Activated naive CD8-positive, alpha-beta T cell treated with anti-CD3 and anti-CD28 coated beads for 36 hours (primary cell): ENCODE results near the gene MED25. TPM values are rescaled to one million over a fixed set of nuclear protein-coding genes. Genes with fewer than 3 reads are reported as not detected.

Experiments used
- DNase-seq: peaks from one replicate; pipeline ENCODE4 v3.0.0; 2021
- H3K27ac Mint-ChIP-seq: one replicate; pipeline ENCODE4 v1.8.0; 2022; ENCODE audit warnings: mild to moderate bottlenecking, moderate library complexity, mixed read lengths
- H3K27me3 Mint-ChIP-seq: one replicate; pipeline ENCODE4 v1.8.0; 2022; ENCODE audit warnings: mild to moderate bottlenecking, mixed read lengths
- H3K36me3 Mint-ChIP-seq: one replicate; pipeline ENCODE4 v1.8.0; 2021; ENCODE audit warnings: mild to moderate bottlenecking, mixed read lengths
- H3K4me1 Mint-ChIP-seq: one replicate; pipeline ENCODE4 v1.8.0; 2021; ENCODE audit warnings: mixed read lengths
- H3K4me3 Mint-ChIP-seq: one replicate; pipeline ENCODE4 v1.8.0; 2022; ENCODE audit warnings: mild to moderate bottlenecking, moderate library complexity, mixed read lengths
- H3K9me3 Mint-ChIP-seq: one replicate; pipeline ENCODE4 v1.8.0; 2022; ENCODE audit warnings: mixed read lengths
- total RNA-seq, 2 experiments: library from RNA; stranded (reverse); gene quantifications; one replicate each; pipeline ENCODE4 v1.2.3, GENCODE V29; 2021

MED25 gene
- total RNA-seq, 2 experiments from 2014 or later: 41.6 to 44.8 TPM

- peak overlapping the region; percentile 42 for H3K27ac Mint-ChIP-seq
- no peaks in the 10 kb centered on the region for H3K9me3 Mint-ChIP-seq
- DNase-seq: no peak
- no peak overlapping the region for H3K4me3 Mint-ChIP-seq
- peaks cover 11% of the 10 kb centered on the region for H3K36me3 Mint-ChIP-seq
- H3K27me3 Mint-ChIP-seq: no peaks in the 10 kb centered on the region
- peaks cover 11% of the 10 kb centered on the region for H3K4me1 Mint-ChIP-seq
Observed at GRCh38 chr19:49805822-49806619, 12.1 kb upstream of the MED25 start.

DNA sequence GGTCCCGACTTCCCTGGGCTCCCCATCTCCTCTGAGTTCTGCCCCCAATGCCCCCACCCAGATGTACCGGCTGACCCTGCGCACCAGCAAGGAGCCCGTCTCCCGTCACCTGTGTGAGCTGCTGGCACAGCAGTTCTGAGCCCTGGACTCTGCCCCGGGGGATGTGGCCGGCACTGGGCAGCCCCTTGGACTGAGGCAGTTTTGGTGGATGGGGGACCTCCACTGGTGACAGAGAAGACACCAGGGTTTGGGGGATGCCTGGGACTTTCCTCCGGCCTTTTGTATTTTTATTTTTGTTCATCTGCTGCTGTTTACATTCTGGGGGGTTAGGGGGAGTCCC lies 11.5 kb upstream of the MED25 start:
- no peak overlapping the region for H3K27ac Mint-ChIP-seq
- no peaks in the 10 kb centered on the region for H3K9me3 Mint-ChIP-seq
- DNase-seq: no peak
- H3K4me3 Mint-ChIP-seq: no peak overlapping the region
- H3K4me1 Mint-ChIP-seq: peaks cover 11% of the 10 kb centered on the region
- peaks cover 11% of the 10 kb centered on the region for H3K36me3 Mint-ChIP-seq
- no peaks in the 10 kb centered on the region for H3K27me3 Mint-ChIP-seq

- H3K9me3 Mint-ChIP-seq: no peaks in the 10 kb centered on the region
- peak overlapping the region; percentile 68 for H3K27ac Mint-ChIP-seq
- H3K36me3 Mint-ChIP-seq: peaks cover 11% of the 10 kb centered on the region
- peaks cover 16% of the 10 kb centered on the region for H3K4me1 Mint-ChIP-seq
- DNase-seq: no peak
- H3K4me3 Mint-ChIP-seq: no peak overlapping the region
- no peaks in the 10 kb centered on the region for H3K27me3 Mint-ChIP-seq
Observed at GRCh38 chr19:49807058-49807903, 10.8 kb upstream of the MED25 start.

DNA sequence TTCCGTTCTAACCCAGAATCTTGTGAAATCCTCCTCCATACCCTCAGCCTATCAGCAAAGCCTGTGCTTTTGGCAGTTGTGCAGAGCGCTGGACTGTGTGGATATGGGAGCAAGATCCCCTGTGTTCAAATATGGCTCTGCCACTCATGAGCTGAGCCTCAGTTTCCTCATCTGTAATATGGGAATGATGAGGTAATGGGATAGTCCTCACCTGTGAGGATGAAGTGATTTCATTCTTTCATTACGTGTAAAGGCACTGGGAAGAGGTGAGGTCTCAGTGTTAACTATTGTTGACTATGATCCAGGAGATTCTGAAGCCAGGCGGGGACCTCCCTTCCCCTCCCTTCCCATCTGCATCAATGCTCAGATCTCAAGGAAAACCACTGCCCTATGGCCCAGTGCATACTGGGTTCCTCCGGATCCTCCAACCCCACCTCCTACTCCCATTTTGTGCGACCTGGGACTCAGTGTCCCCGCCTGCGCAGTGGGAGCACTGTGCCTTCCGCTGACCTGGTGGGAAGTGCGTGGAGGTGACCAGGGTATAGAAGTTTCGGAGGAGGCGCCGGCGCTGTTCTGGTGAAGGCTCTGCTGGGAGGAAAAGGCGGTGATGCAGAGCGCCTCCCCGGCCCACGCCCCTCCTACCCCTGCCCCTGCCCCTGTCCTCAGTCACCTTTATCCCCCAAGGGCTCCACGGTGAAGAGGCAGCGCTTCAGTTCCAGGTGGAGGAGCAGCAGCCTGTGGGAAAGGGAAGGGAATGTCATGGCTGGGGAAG lies 10.0 kb upstream of the MED25 start:
- Mint-ChIP-seq H3K27ac (no peak overlapping the region), H3K27me3 (no peaks in the 10 kb centered on the region), H3K4me3 (no peak overlapping the region), H3K36me3 (peaks cover 11% of the 10 kb centered on the region), H3K4me1 (peaks cover 20% of the 10 kb centered on the region), H3K9me3 (no peaks in the 10 kb centered on the region)
- no peak for DNase-seq

- peaks cover 9% of the 10 kb centered on the region for H3K36me3 Mint-ChIP-seq
- H3K27ac Mint-ChIP-seq: peak overlapping the region; percentile 38
- peak; percentile 80 for DNase-seq
- H3K4me1 Mint-ChIP-seq: peaks cover 20% of the 10 kb centered on the region
- H3K9me3 Mint-ChIP-seq: no peaks in the 10 kb centered on the region
- H3K4me3 Mint-ChIP-seq: peak overlapping the region; percentile 74
- H3K27me3 Mint-ChIP-seq: no peaks in the 10 kb centered on the region
Observed at GRCh38 chr19:49808711-49809159, 9.4 kb upstream of the MED25 start.

DNA sequence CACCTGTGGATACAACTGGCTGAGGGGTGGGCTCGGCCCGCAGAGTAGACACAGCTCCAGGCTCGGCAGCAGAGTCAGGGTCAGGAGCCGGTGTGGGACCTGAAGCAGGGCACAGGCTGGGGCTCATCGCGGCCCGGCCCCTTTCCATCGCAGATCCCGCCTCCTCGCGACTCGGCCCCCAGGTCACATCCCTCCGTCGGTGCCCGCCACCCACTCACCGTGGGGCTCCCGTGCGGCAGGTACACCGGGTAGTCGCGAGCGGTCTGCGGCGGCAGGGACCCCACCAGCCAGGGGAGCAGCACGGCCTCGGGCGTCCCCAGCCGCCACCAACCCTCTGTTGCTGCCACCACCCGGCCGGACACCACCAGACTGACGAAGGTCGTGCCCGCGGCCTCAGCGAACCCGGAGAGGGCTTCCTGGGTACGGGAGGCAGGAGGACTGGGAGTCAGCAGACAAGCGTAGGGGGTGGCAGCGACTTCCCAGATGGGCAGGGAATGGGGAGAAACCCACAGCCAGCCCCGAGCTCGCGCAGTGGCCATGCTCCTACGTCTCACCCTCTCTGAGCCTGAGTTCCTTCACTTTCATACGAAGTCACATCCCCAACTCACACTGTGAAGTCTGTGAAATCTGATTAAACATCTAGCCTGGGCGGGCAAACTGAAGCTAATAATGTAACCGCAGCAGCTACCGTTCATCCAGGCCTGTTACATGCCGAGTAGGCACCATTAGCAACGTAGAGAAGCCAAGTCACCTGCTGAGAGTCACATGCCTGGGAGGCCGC lies 8.7 kb upstream of the MED25 start:
- Mint-ChIP-seq H3K4me3 (peak overlapping the region; percentile 74), H3K9me3 (no peaks in the 10 kb centered on the region), H3K27me3 (no peaks in the 10 kb centered on the region), H3K36me3 (peaks cover 9% of the 10 kb centered on the region), H3K4me1 (peaks cover 20% of the 10 kb centered on the region), H3K27ac (peak overlapping the region; percentile 38)
- peak; percentile 59 for DNase-seq

- Mint-ChIP-seq H3K36me3 (peaks cover 9% of the 10 kb centered on the region), H3K9me3 (no peaks in the 10 kb centered on the region), H3K27me3 (no peaks in the 10 kb centered on the region), H3K27ac (no peak overlapping the region), H3K4me3 (peak overlapping the region; percentile 74), H3K4me1 (peaks cover 20% of the 10 kb centered on the region)
- no peak for DNase-seq
Observed at GRCh38 chr19:49809941-49810389, 8.1 kb upstream of the MED25 start.

DNA sequence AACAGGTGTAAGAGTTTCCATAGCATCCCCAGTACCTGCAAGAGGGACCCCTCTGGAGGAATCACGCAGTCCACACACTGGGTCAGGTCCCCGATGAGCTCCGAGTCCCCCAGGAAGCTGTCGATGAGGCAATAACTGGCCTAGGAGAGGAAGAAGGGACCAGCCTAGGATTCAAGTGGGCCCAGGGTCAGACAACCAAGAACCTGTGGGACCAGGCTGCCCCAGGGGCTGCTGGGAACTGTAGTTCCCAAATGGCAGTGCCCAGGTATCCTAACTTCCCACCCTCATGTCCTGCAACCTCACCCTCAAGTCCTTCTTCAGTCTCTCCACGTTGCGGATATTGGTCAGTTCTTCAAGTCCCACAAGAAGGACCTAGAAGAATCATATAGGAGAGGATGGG lies 6.8 kb upstream of the MED25 start:
- no peak for DNase-seq
- no peak overlapping the region for H3K27ac Mint-ChIP-seq
- H3K27me3 Mint-ChIP-seq: no peaks in the 10 kb centered on the region
- H3K9me3 Mint-ChIP-seq: no peaks in the 10 kb centered on the region
- H3K36me3 Mint-ChIP-seq: peaks cover 5% of the 10 kb centered on the region
- H3K4me3 Mint-ChIP-seq: no peak overlapping the region
- peaks cover 19% of the 10 kb centered on the region for H3K4me1 Mint-ChIP-seq

DNA sequence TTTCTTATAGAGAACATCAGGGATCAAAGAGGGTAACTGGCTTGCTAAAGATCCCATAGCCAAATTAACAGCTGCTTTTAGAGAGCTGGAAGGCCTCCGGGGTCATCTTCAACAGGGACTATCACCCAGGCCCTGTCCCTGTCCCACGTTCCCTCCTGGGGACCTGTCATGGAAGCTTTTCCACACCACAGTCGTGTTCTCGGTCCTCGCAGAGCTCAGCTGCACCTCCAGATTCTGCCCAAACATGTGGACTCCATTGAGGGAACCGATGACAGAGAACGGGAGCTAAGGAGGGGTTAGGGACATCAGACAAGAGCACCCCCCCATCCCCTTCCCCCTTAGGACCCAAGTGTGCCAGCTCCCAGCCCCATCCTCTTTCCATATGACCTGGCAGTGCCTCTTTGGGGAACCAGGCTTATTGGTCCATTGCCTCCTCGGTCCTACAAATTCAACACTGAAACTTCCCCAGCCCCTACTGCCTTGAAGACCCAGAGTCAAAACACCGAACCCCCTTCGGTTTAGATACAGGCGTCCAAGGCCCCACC lies 5.6 kb upstream of the MED25 start:
- Mint-ChIP-seq H3K36me3 (peaks cover 4% of the 10 kb centered on the region), H3K27ac (peak overlapping the region; percentile 93), H3K4me3 (peak overlapping the region; percentile 90), H3K27me3 (no peaks in the 10 kb centered on the region), H3K4me1 (peaks cover 19% of the 10 kb centered on the region), H3K9me3 (no peaks in the 10 kb centered on the region)
- DNase-seq: no peak

- peak within 1 kb of the TSS; percentile 90 for H3K4me3 Mint-ChIP-seq
- H3K27me3 Mint-ChIP-seq: no peaks in the 10 kb centered on the region
- DNase-seq: peak; percentile 89
- no peaks in the 10 kb centered on the region for H3K9me3 Mint-ChIP-seq
- H3K4me1 Mint-ChIP-seq: peaks cover 19% of the 10 kb centered on the region
- peaks cover 4% of the 10 kb centered on the region for H3K36me3 Mint-ChIP-seq
- peak within 1 kb of the TSS; percentile 93 for H3K27ac Mint-ChIP-seq
Observed at GRCh38 chr19:49812997-49813861, 4.9 kb upstream of the MED25 start, which contains the start of gene FUZ. Gene FUZ (minus strand): TSS chr19:49813292. CDS start chr19:49813106, 186 bp downstream.

- H3K9me3 Mint-ChIP-seq: no peaks in the 10 kb centered on the region
- H3K4me3 Mint-ChIP-seq: peak overlapping the region; percentile 55
- H3K36me3 Mint-ChIP-seq: peaks cover 4% of the 10 kb centered on the region
- H3K27me3 Mint-ChIP-seq: no peaks in the 10 kb centered on the region
- no peak for DNase-seq
- no peak overlapping the region for H3K27ac Mint-ChIP-seq
- H3K4me1 Mint-ChIP-seq: peaks cover 23% of the 10 kb centered on the region
Observed at GRCh38 chr19:49814010-49814409, 4.1 kb upstream of the MED25 start.

DNA sequence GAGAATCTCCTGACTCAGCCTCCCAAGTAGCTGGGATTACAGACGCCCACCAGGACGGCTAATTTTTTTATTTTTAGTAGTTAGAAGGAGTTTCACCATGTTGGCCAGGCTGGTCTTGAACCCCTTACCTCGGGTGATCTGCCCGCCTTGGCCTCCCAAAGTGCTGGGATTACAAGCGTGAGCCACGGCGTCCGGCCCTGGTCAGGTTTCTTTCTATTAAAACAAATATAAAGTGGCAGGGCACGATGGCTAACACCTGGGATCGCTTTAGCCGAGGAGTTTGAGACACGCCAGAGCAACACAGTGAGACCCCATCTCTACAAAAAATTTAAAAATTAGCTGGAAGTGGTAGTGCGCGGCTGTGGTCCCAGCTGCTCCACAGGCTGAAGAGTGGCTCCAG lies 1.5 kb upstream of the MED25 start:
- no peak overlapping the region for H3K4me3 Mint-ChIP-seq
- no peaks in the 10 kb centered on the region for H3K9me3 Mint-ChIP-seq
- H3K27ac Mint-ChIP-seq: no peak overlapping the region
- DNase-seq: no peak
- H3K27me3 Mint-ChIP-seq: no peaks in the 10 kb centered on the region
- peaks cover 30% of the 10 kb centered on the region for H3K4me1 Mint-ChIP-seq
- H3K36me3 Mint-ChIP-seq: no peaks in the 10 kb centered on the region

DNA sequence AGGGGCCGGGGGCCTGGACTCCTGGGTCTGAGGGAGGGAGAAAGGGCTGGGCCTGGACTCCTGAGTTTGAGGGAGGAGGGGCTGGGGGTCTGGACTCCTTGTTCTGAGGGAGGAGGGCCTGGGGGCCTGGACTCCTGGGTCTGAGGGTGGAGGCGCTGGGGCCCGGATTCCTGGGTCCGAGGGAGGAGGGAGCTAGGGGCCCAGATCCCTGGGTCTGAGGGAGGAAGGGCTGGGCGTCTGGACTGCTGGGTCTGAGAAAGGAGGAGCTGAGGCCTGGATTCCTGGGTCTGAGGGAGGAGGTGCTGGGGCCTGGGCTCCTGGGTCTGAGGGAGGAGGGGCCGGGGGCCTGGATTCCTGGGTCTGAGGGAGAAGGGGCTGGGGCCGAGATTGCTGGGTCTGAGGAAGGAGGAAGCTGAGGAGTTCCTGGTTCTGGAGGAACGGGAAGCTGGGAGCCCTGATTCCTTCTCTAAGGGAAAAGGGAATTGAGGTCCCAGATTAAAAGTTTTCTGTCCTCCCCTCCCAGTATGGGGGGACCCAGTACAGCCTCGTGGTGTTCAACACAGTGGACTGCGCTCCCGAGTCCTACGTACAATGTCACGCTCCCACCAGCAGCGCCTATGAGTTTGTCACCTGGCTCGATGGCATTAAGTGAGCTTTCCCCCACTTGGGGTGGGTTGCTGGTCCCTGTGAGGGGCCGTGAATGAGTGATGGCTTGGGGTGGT lies 721 bp downstream of the MED25 start:
- Mint-ChIP-seq H3K4me1 (peaks cover 21% of the 10 kb centered on the region), H3K9me3 (no peaks in the 10 kb centered on the region), H3K4me3 (peak overlapping the region; percentile 94), H3K27me3 (no peaks in the 10 kb centered on the region), H3K36me3 (no peaks in the 10 kb centered on the region), H3K27ac (peak overlapping the region; percentile 97)
- DNase-seq: no peak
